ENCODE data around the gene NAPSA. TPM values are rescaled to one million over a fixed set of nuclear protein-coding genes. Genes with fewer than 3 reads are reported as not detected.
A peak's percentile ranks its signal among the peaks of the same experiment; 100 is the strongest.

The NAPSA gene
- total RNA-seq, 4 donors from 2014 or later = 0.46 to 3.4 (median 1.5) TPM

- Histone ChIP-seq H3K9me3 (no peaks in the 10 kb centered on the region), H3K27ac (peak overlapping the region in 1 of 3 donors; percentile 39), H3K4me3 (replicated peaks in 1 of 3) (no peak overlapping the region), H3K4me1 (peaks cover 0 to 29% of the 10 kb centered on the region in 2 donors), H3K36me3 (no peaks in the 10 kb centered on the region), H3K27me3 (no peaks in the 10 kb centered on the region)
- peak; percentile 55 to 64 for DNase-seq
- intact Hi-C loops (cut with DNase I) = loop anchor here (5.0 kb wide), 2 partner anchors 54 to 99 kb away; partner anchors contain the start of gene SPIB
- WGBS, 2 donors = 45 to 47% methylated on average over 11 of the region's 11 CpGs
- TF ChIP-seq POLR2A (IDR thresholded peaks at IDR 0.05) = no peak
- TF ChIP-seq, protein P1, sequence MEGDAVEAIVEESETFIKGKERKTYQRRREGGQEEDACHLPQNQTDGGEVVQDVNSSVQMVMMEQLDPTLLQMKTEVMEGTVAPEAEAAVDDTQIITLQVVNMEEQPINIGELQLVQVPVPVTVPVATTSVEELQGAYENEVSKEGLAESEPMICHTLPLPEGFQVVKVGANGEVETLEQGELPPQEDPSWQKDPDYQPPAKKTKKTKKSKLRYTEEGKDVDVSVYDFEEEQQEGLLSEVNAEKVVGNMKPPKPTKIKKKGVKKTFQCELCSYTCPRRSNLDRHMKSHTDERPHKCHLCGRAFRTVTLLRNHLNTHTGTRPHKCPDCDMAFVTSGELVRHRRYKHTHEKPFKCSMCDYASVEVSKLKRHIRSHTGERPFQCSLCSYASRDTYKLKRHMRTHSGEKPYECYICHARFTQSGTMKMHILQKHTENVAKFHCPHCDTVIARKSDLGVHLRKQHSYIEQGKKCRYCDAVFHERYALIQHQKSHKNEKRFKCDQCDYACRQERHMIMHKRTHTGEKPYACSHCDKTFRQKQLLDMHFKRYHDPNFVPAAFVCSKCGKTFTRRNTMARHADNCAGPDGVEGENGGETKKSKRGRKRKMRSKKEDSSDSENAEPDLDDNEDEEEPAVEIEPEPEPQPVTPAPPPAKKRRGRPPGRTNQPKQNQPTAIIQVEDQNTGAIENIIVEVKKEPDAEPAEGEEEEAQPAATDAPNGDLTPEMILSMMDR (IDR thresholded peaks at IDR 0.05) = no peak
Observed at GRCh38 chr19:50362656-50363424, 2.6 kb downstream of the NAPSA start.

GRCh38 chr19:50362030-50362412 lies 3.4 kb downstream of the NAPSA start:
- no peak for DNase-seq
- intact Hi-C loops (cut with DNase I) = loop anchor here (5.0 kb wide), 2 partner anchors 55 to 100 kb away; partner anchors contain the start of gene SPIB
- Histone ChIP-seq H3K4me3 (replicated peaks in 1 of 3) (no peak overlapping the region), H3K27ac (no peak overlapping the region), H3K36me3 (no peaks in the 10 kb centered on the region), H3K4me1 (peaks cover 4 to 31% of the 10 kb centered on the region in 2 donors), H3K27me3 (no peaks in the 10 kb centered on the region), H3K9me3 (no peaks in the 10 kb centered on the region)
- 93 to 97% methylated on average over 7 of the region's 7 CpGs for WGBS, 2 donors
- TF ChIP-seq POLR2A (IDR thresholded peaks at IDR 0.05) = no peak
- TF ChIP-seq, protein P1 (IDR thresholded peaks at IDR 0.05) = no peak

- H3K36me3 ChIP-seq = no peaks in the 10 kb centered on the region
- no peaks in the 10 kb centered on the region for H3K27me3 ChIP-seq
- peaks cover 4 to 37% of the 10 kb centered on the region in 2 donors for H3K4me1 ChIP-seq
- H3K4me3 ChIP-seq (replicated peaks in 1 of 3) = no peak overlapping the region
- intact Hi-C loops (cut with DNase I) = loop anchor here (5.0 kb wide), 2 partner anchors 56 to 101 kb away; partner anchors contain the start of gene SPIB
- DNase-seq = no peak
- WGBS, 2 donors = 87 to 92% methylated on average over 6 to 7 of the region's 7 CpGs
- no peak overlapping the region for H3K27ac ChIP-seq
- no peak for TF ChIP-seq POLR2A (IDR thresholded peaks at IDR 0.05)
- TF ChIP-seq, protein P1 (IDR thresholded peaks at IDR 0.05) = no peak
- H3K9me3 ChIP-seq = no peaks in the 10 kb centered on the region
Observed at GRCh38 chr19:50361290-50362029, 4.0 kb downstream of the NAPSA start.

DNA sequence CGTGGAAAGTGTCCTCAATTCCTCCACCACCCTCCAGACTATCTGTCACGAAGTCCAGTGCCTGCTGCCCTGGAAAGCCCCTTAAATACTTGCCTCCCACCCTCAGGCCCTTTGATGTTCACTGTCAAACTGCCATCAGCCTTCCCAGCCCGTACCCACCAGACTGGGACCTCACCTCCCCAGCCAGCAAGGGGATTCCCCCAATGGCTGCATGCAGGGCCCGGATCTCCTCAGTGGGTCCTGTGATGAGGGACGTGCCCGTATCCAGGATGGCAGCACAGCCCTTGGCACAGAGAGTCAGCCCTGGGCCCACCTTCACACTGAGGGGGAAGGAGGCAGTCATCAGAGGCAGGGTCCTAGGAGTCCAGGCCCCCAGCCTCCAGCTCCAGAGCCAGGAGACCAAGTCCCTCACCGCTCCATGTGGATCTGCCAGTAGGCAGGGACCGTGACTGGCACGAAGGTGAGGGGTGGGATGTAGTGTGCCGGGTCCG lies 6.1 kb downstream of the NAPSA start:
- H3K4me1 ChIP-seq = peaks cover 4 to 37% of the 10 kb centered on the region in 2 donors
- no peaks in the 10 kb centered on the region for H3K27me3 ChIP-seq
- H3K27ac ChIP-seq = no peak overlapping the region
- DNase-seq = no peak
- H3K36me3 ChIP-seq = no peaks in the 10 kb centered on the region
- no peak overlapping the region for H3K4me3 ChIP-seq (replicated peaks in 1 of 3)
- no peaks in the 10 kb centered on the region for H3K9me3 ChIP-seq
- intact Hi-C loops (cut with DNase I) = loop anchor here (10.0 kb wide), 1 partner anchor 425 kb away; no protein-coding TSS in a partner anchor
- 92 to 94% methylated on average over 5 to 11 of the region's 11 CpGs for WGBS, 2 donors
- TF ChIP-seq, protein P1 (IDR thresholded peaks at IDR 0.05) = no peak
